Body of pancreas (tissue), 4 donors: ENCODE data around the gene AGXT2. TPM values are rescaled to one million over a fixed set of nuclear protein-coding genes. Genes with fewer than 3 reads are reported as not detected.
A peak's percentile ranks its signal among the peaks of the same experiment; 100 is the strongest.

Source experiments
- ATAC-seq: fragments of 150-250 bp; one replicate; pipeline ENCODE4 v1.9.1; 2016
- DNase-seq, 4 donors: peaks; one replicate each; pipeline ENCODE4 v3.0.0-alpha.2; 2019
- H3K27ac ChIP-seq, 4 donors: fragments of 200-600 bp; sonication (generic); 1 replicate in 3 of 4; 2 replicates in 1 of 4; pipeline versions ENCODE4 v1.5.1 to v1.6.1; 2016 to 2019; ENCODE audit warnings: mild to moderate bottlenecking in 1 of 4, mixed read lengths in 1 of 4, moderate library complexity in 1 of 4
- H3K27me3 ChIP-seq, 2 donors: fragments of 200-600 bp; sonication (generic); one replicate each; pipeline ENCODE4 v1.6.0; 2016; ENCODE audit warnings: mild to moderate bottlenecking in 1 of 2
- H3K36me3 ChIP-seq, 2 donors: fragments of 200-600 bp; sonication (generic); replicated peaks in 1 of 2; 2 replicates each; pipeline ENCODE4 v1.5.1; 2016; ENCODE audit warnings: low read depth in 2 of 2; ENCODE audit not compliant: insufficient read depth in 1 of 2
- H3K4me1 ChIP-seq: fragments of 200-600 bp; sonication (generic); one replicate; pipeline ENCODE4 v1.6.0; 2016
- H3K4me3 ChIP-seq, 2 donors: fragments of 200-600 bp; sonication (generic); 1 replicate in 1 of 2; 2 replicates in 1 of 2; pipeline ENCODE4 v1.5.1; 2016 to 2019
- H3K9me3 ChIP-seq, 3 donors: fragments of 200-600 bp; sonication (generic); 1 replicate in 2 of 3; 2 replicates in 1 of 3; pipeline ENCODE4 v1.5.1; 2016
- POLR2A ChIP-seq, 3 donors: fragments of 450-650 bp; IDR thresholded peaks; one replicate each; pipeline ENCODE4 v1.6.1; 2016; ENCODE audit warnings: antibody characterized with exemption in 3 of 3, mild to moderate bottlenecking in 2 of 3
- WGBS, 2 donors: methylation state at CpG; one replicate each; pipeline ENCODE4 v1.1.5; 2017; 5-methylcytosine and 5-hydroxymethylcytosine counted together
- intact Hi-C: fragments of 100-400 bp; cut with DNase I; formaldehyde crosslinking; loops from one replicate; pipeline ENCODE4 v1.15.1; 2023
- total RNA-seq, 2 donors: library from RNA; depleted of rRNA; stranded (reverse); fragments of >200 nt; gene quantifications; one replicate each; pipeline ENCODE4 v1.1.0, GENCODE V29; 2016
- TF ChIP-seq, protein P1 (sequence below), 7 experiments: fragments of 450-650 bp in 4 of 7; fragments of 200-600 bp in 3 of 7; sonication (generic) in 3 of 7; IDR thresholded peaks; one replicate each; pipeline ENCODE4 v1.5.1; 2016 to 2019; ENCODE audit warnings: antibody characterized with exemption in 7 of 7

The AGXT2 gene
- total RNA-seq, 2 donors from 2014 or later = not detected

DNA sequence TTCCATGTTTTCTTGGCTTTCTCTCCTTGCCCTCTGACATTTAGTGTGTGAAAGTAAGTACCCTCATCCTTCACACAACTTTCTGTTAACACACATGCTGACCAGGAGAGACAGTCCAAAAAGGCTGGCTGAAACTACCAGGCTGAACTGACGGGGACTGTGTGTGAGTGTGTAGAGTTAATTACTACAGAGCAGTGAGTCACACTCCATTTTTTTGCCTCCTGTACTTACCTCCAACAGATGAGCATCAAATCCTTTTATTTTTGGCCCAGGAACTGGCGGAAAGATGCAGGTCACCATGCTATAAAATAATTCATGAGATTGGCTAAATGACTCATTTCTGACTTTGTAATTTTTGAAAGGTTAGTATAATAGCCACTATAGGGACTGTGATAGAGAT lies 20.2 kb upstream of the AGXT2 start:
- no peak for TF ChIP-seq POLR2A (IDR thresholded peaks at IDR 0.05)
- TF ChIP-seq, protein P1, sequence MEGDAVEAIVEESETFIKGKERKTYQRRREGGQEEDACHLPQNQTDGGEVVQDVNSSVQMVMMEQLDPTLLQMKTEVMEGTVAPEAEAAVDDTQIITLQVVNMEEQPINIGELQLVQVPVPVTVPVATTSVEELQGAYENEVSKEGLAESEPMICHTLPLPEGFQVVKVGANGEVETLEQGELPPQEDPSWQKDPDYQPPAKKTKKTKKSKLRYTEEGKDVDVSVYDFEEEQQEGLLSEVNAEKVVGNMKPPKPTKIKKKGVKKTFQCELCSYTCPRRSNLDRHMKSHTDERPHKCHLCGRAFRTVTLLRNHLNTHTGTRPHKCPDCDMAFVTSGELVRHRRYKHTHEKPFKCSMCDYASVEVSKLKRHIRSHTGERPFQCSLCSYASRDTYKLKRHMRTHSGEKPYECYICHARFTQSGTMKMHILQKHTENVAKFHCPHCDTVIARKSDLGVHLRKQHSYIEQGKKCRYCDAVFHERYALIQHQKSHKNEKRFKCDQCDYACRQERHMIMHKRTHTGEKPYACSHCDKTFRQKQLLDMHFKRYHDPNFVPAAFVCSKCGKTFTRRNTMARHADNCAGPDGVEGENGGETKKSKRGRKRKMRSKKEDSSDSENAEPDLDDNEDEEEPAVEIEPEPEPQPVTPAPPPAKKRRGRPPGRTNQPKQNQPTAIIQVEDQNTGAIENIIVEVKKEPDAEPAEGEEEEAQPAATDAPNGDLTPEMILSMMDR (IDR thresholded peaks at IDR 0.05) = no peak
- ATAC-seq = no peak
- intact Hi-C loops = no loop called here

DNA sequence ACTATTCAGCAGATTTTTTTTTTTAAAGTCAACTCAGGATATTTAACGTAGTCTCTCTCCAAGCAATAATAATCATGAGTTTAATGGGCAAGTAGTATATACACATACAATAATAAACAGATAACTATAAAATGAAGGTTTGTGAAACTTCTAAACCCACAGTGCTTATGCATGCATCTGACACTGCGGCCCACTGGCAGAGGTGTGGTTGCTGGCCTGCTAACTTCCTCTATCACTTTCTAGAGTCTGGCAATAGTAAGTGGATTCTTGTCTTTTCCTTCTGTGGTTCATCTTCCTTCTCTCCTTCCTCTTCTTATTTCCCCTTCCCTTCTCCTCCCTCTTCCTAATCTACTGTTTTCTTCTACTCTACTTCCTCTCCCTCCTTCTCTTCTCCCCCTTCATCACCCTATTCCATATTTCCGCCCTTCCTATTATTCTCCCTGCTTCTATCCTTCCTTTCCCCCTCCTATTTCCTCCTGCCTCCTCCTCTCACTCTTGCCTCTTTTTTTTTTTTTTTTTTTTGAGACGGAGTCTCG lies 18.6 kb upstream of the AGXT2 start:
- H3K9me3 ChIP-seq = no peaks in the 10 kb centered on the region
- H3K36me3 ChIP-seq = no peaks in the 10 kb centered on the region
- ATAC-seq (no peak), DNase-seq (no peak)
- no peak overlapping the region for H3K4me3 ChIP-seq
- peaks cover 5% of the 10 kb centered on the region for H3K4me1 ChIP-seq
- H3K27me3 ChIP-seq = no peaks in the 10 kb centered on the region
- WGBS, 2 donors = 93 to 94% methylated on average over 3 to 5 of the region's 5 CpGs
- intact Hi-C loops = no loop called here
- TF ChIP-seq POLR2A (IDR thresholded peaks at IDR 0.05) = no peak
- TF ChIP-seq, protein P1 (IDR thresholded peaks at IDR 0.05) = no peak
- no peak overlapping the region for H3K27ac ChIP-seq

More for the DNA sequence above, 20.2 kb upstream of the AGXT2 start:
- 92 to 96% methylated on average over 2 of the region's 2 CpGs for WGBS, 2 donors
- Histone ChIP-seq H3K9me3 (no peaks in the 10 kb centered on the region), H3K27me3 (no peaks in the 10 kb centered on the region), H3K27ac (no peak overlapping the region), H3K4me1 (peaks cover 5% of the 10 kb centered on the region), H3K4me3 (no peak overlapping the region), H3K36me3 (no peaks in the 10 kb centered on the region)
- no peak for DNase-seq

DNA sequence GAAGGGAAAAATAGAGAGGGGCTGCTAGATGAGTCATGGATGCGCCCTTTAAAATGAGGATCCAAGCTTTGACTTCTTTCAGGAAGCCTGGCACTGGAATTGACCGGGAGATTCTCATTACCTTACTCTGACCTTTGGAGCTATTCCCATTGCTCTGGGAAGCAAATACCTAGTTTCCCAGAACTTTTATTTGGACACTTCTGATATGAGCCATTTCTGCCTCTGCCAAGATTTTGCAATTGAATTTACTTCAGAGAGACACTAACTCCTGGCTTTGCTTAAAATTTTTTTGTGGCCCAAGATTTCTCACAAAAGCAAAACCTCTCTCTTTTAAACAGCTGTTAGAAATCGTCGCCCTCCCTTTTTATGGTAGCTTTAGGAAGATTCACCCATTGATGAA lies 15.7 kb upstream of the AGXT2 start:
- intact Hi-C loops = no loop called here
- WGBS, 2 donors = 69 to 80% methylated on average over 4 of the region's 4 CpGs
- Histone ChIP-seq H3K9me3 (no peaks in the 10 kb centered on the region), H3K27ac (no peak overlapping the region), H3K4me3 (no peak overlapping the region), H3K27me3 (no peaks in the 10 kb centered on the region), H3K4me1 (peaks cover 5% of the 10 kb centered on the region), H3K36me3 (no peaks in the 10 kb centered on the region)
- peak; percentile 21 for ATAC-seq
- peak in 1 of 4 donors; percentile 12 for DNase-seq
- no peak for TF ChIP-seq POLR2A (IDR thresholded peaks at IDR 0.05)
- TF ChIP-seq, protein P1 (IDR thresholded peaks at IDR 0.05) = no peak

DNA sequence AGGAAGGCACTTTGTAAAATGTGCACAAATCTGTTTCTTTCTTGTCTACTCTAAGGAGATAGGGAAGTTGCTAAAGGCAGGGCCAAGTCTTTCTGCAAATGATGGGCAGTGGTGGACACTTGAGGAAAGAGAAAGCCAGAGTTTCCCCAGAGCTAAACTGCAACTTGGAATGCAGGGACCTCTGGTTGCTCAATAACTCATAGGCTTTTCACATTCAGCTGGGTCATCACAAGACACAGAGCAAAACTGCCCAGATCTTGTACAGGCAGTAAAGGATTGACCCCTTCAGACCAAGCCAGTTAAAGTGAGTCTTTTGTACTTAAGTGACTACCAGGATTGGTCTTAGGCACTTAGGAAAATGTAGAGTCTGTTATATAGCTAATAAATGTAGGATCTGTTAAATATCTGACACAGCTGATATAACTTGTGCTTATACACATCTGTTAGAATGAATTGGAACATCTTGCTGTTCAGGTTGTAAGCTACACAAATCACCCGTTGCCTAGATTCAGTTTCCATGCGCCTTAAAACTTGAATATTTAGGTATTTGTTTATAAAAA lies 13.5 kb upstream of the AGXT2 start:
- peak; percentile 30 for ATAC-seq
- peak in 1 of 4 donors; percentile 11 for DNase-seq
- intact Hi-C loops = no loop called here
- no peak overlapping the region for H3K4me3 ChIP-seq
- peaks cover 5% of the 10 kb centered on the region for H3K4me1 ChIP-seq
- H3K27ac ChIP-seq = no peak overlapping the region
- no peaks in the 10 kb centered on the region for H3K27me3 ChIP-seq
- no peak for TF ChIP-seq POLR2A (IDR thresholded peaks at IDR 0.05)
- TF ChIP-seq, protein P1 (IDR thresholded peaks at IDR 0.05) = no peak
- no peaks in the 10 kb centered on the region for H3K36me3 ChIP-seq
- H3K9me3 ChIP-seq = no peaks in the 10 kb centered on the region
- 90 to 94% methylated on average over 2 of the region's 2 CpGs for WGBS, 2 donors

DNA sequence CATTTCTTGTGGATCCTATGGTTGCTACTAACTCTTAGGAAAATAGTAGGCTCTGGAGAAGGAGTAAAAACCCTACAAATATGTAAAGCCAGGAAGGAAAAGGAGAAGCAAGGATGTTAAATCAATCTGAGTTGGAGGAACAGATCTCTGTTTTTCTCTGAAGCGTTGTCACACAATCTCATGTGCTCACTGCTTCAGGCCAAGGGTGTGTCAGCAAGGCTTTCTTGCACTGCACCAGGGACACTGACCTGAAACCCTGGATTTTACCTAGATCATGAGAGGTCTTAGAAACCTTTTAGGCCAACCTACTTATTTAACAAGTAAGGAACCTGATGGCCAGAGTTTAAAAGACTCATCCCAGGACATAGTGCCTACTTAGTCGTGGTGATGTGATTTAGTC lies 12.5 kb upstream of the AGXT2 start:
- no peaks in the 10 kb centered on the region for H3K9me3 ChIP-seq
- TF ChIP-seq POLR2A (IDR thresholded peaks at IDR 0.05) = no peak
- TF ChIP-seq, protein P1 (IDR thresholded peaks at IDR 0.05) = no peak
- H3K4me3 ChIP-seq = no peak overlapping the region
- 67 to 91% methylated on average over 2 of the region's 2 CpGs for WGBS, 2 donors
- intact Hi-C loops = no loop called here
- no peak overlapping the region for H3K27ac ChIP-seq
- peaks cover 5% of the 10 kb centered on the region for H3K4me1 ChIP-seq
- H3K36me3 ChIP-seq = no peaks in the 10 kb centered on the region
- no peaks in the 10 kb centered on the region for H3K27me3 ChIP-seq
- DNase-seq (no peak), ATAC-seq (no peak)
